GM12878 (cell line): Measurements from ENCODE around the gene MYO19. TPM values are rescaled to one million over a fixed set of nuclear protein-coding genes. Genes with fewer than 3 reads are reported as not detected.

Experiments
- CEBPB ChIP-seq, 2 experiments: fragments of 150-350 bp in 1 of 2; IDR thresholded peaks; 2 replicates each; pipeline ENCODE4 v1.6.1; 2012 to 2014; ENCODE audit warnings: low read depth in 2 of 2, low read length in 2 of 2, borderline replicate concordance in 1 of 2, inconsistent platforms in 1 of 2
- DPF2 ChIP-seq: fragments of 450-650 bp; IDR thresholded peaks from 2 replicates; pipeline ENCODE4 v1.6.1; 2017; ENCODE audit warnings: mild to moderate bottlenecking
- E4F1 ChIP-seq: fragments of 450-650 bp; IDR thresholded peaks from 2 replicates; pipeline ENCODE4 v1.6.1; 2018; ENCODE audit warnings: borderline replicate concordance, mild to moderate bottlenecking; ENCODE audit not compliant: partially characterized antibody
- ESRRA ChIP-seq: IDR thresholded peaks from 2 replicates; pipeline ENCODE4 v1.6.1; 2012; ENCODE audit warnings: mild to moderate bottlenecking, low read length, improper control_type of control experiment
- HCFC1 ChIP-seq: fragments of 150-350 bp; IDR thresholded peaks from 2 replicates; pipeline ENCODE4 v1.6.1; 2014; ENCODE audit warnings: low read length
- POU2F2 ChIP-seq: IDR thresholded peaks from 3 replicates; pipeline ENCODE4 v1.6.1; 2011; ENCODE audit warnings: low read depth, mild to moderate bottlenecking, low read length, borderline replicate concordance
- PRDM15 ChIP-seq: fragments of 450-650 bp; formaldehyde crosslinking; IDR thresholded peaks from 2 replicates; pipeline ENCODE4 v1.4.0; 2020; ENCODE audit warnings: mild to moderate bottlenecking, moderate library complexity
- RAD51 ChIP-seq: fragments of 450-650 bp; IDR thresholded peaks from 2 replicates; pipeline ENCODE4 v1.6.1; 2016; ENCODE audit warnings: moderate library complexity, mild to moderate bottlenecking, inconsistent platforms
- REST ChIP-seq: IDR thresholded peaks from 2 replicates; pipeline ENCODE4 v1.6.1; 2012; ENCODE audit warnings: mild to moderate bottlenecking, low read depth, low read length
- SUZ12 ChIP-seq: fragments of 200-600 bp; sonication (generic); IDR thresholded peaks from one replicate; pipeline ENCODE4 v1.6.1; 2018; ENCODE audit warnings: antibody characterized with exemption, mild to moderate bottlenecking; ENCODE audit not compliant: unreplicated experiment
- TCF7 ChIP-seq: IDR thresholded peaks from 2 replicates; pipeline ENCODE4 v1.6.1; 2014; ENCODE audit warnings: antibody characterized with exemption, borderline replicate concordance
- ZBTB33 ChIP-seq: fragments of 450-650 bp; IDR thresholded peaks from 2 replicates; pipeline ENCODE4 v1.6.1; 2017; ENCODE audit warnings: mild to moderate bottlenecking
- polyA plus RNA-seq, 11 experiments: library from polyadenylated mRNA; depleted of rRNA in 4 of 11; unstranded in 6 of 11; stranded (reverse) in 5 of 11; fragments of >200 nt; fragmentation: Nextera tagmentation in 4 of 11; fragmentation: Illumina TruSeq in 1 of 11; extraction: Ambion mirVana in 4 of 11; extraction: Trizol in 1 of 11; gene quantifications; 1 replicate in 1 of 11; 2 replicates in 10 of 11; pipeline versions ENCODE4 v1.2.1 to v1.2.3, GENCODE V29; 2011 to 2016; ENCODE audit warnings: inconsistent platforms in 2 of 11, missing spikeins in 2 of 11, low read depth in 1 of 11
- total RNA-seq, 4 experiments: library from RNA; depleted of rRNA in 3 of 4; stranded (reverse); fragments of >200 nt in 3 of 4; fragmentation: Illumina TruSeq in 1 of 4; extraction: Trizol in 1 of 4; gene quantifications; 2 replicates each; pipeline versions ENCODE4 v1.2.1 to v1.2.3, GENCODE V29; 2013 to 2021

MYO19 gene
- total and polyA plus RNA-seq, 10 of the 15 experiments (the other 5 are each of a cell fraction or from before 2014, with no cell fraction given): 11.4 to 103 (median 67.1) TPM

- TF ChIP-seq REST (0 out of 2 replicates have a peak, but pooled peaks have one; percentile 26), ESRRA (no peak), E4F1 (no peak), RAD51 (no peak), TCF7 (no peak), DPF2 (0 out of 2 replicates have a peak, but pooled peaks have one; percentile 43), ZBTB33 (no peak), HCFC1 (peak; percentile 84), PRDM15 (CRISPR knock-in tag) (no peak), POU2F2 (peak; percentile 84; the same call in 2 of the 3 replicates), CEBPB (IDR thresholded peaks at IDR 0.05; ENCODE audit: borderline replicate concordance in 1 of 2, low read depth in 2 of 2, low read length in 2 of 2) (no peak), SUZ12 (no peak)
These were observed 11.1 kb upstream of the MYO19 start (continued) for GRCh38 chr17:36545465-36546417.
